HepG2 (cell line): Measurements from ENCODE around the gene TBC1D10B. TPM values are rescaled to one million over a fixed set of nuclear protein-coding genes. Genes with fewer than 3 reads are reported as not detected.

Experiments
- BRCA1 ChIP-seq: sonication (generic); formaldehyde crosslinking; IDR thresholded peaks from 2 replicates; pipeline ENCODE4 v1.4.0; 2020; ENCODE audit warnings: missing genetic modification reagents
- CHD4 ChIP-seq: fragments of 200-600 bp; sonication (generic); IDR thresholded peaks from 2 replicates; pipeline ENCODE4 v1.7.0; 2017; ENCODE audit warnings: mild to moderate bottlenecking, low read length, borderline replicate concordance
- FOSL2 ChIP-seq: sonication (generic); formaldehyde crosslinking; IDR thresholded peaks from 2 replicates; pipeline ENCODE4 v1.4.0; 2020; ENCODE audit warnings: missing genetic modification reagents
- FOXP4 ChIP-seq: sonication (generic); formaldehyde crosslinking; IDR thresholded peaks from 2 replicates; pipeline ENCODE4 v1.4.0; 2020; ENCODE audit warnings: missing genetic modification reagents
- MTERF4 ChIP-seq: sonication (generic); formaldehyde crosslinking; IDR thresholded peaks from 2 replicates; pipeline ENCODE4 v1.8.0; 2023; ENCODE audit warnings: mild to moderate bottlenecking, missing genetic modification reagents
- NFE2L1 ChIP-seq: sonication (generic); formaldehyde crosslinking; IDR thresholded peaks from 2 replicates; pipeline ENCODE4 v1.4.0; 2020; ENCODE audit warnings: missing genetic modification reagents, mild to moderate bottlenecking, borderline replicate concordance
- TBL1XR1 ChIP-seq: fragments of 150-350 bp; IDR thresholded peaks from 2 replicates; pipeline ENCODE4 v1.6.1; 2014; ENCODE audit warnings: borderline replicate concordance, low read length; ENCODE audit not compliant: partially characterized antibody
- TBX2 ChIP-seq: sonication (generic); formaldehyde crosslinking; IDR thresholded peaks from 2 replicates; pipeline ENCODE4 v1.5.0; 2020; ENCODE audit warnings: missing genetic modification reagents, mild to moderate bottlenecking, borderline replicate concordance
- TFDP2 ChIP-seq: sonication (generic); formaldehyde crosslinking; IDR thresholded peaks from 2 replicates; pipeline ENCODE4 v1.4.0; 2020; ENCODE audit warnings: missing genetic modification reagents
- ZBTB3 ChIP-seq: sonication (generic); formaldehyde crosslinking; IDR thresholded peaks from 2 replicates; pipeline ENCODE4 v1.4.0; 2020; ENCODE audit warnings: low read depth, mild to moderate bottlenecking, moderate library complexity, missing genetic modification reagents, borderline replicate concordance
- ZC3H4 ChIP-seq: sonication (generic); formaldehyde crosslinking; IDR thresholded peaks from 2 replicates; pipeline ENCODE4 v1.4.0; 2020; ENCODE audit warnings: missing genetic modification reagents, borderline replicate concordance
- ZFYVE20 ChIP-seq: sonication (generic); formaldehyde crosslinking; IDR thresholded peaks from 2 replicates; pipeline ENCODE4 v1.8.0; 2023; ENCODE audit warnings: low read depth, mild to moderate bottlenecking, moderate library complexity, missing genetic modification reagents, borderline replicate concordance
- ZNF10 ChIP-seq: sonication (generic); formaldehyde crosslinking; IDR thresholded peaks from 2 replicates; pipeline ENCODE4 v1.4.0; 2020; ENCODE audit warnings: mild to moderate bottlenecking, low read depth, missing genetic modification reagents, borderline replicate concordance
- ZNF225 ChIP-seq: sonication (generic); formaldehyde crosslinking; IDR thresholded peaks from 2 replicates; pipeline ENCODE4 v1.4.0; 2020; ENCODE audit warnings: mild to moderate bottlenecking, missing genetic modification reagents
- ZNF317 ChIP-seq: sonication (generic); formaldehyde crosslinking; IDR thresholded peaks from 2 replicates; pipeline ENCODE4 v1.5.0; 2020; ENCODE audit warnings: mild to moderate bottlenecking, missing genetic modification reagents
- ZNF335 ChIP-seq: sonication (generic); formaldehyde crosslinking; IDR thresholded peaks from 2 replicates; pipeline ENCODE4 v1.4.0; 2020; ENCODE audit warnings: missing genetic modification reagents
- ZNF382 ChIP-seq: sonication (generic); formaldehyde crosslinking; IDR thresholded peaks from 2 replicates; pipeline ENCODE4 v1.5.0; 2020; ENCODE audit warnings: missing genetic modification reagents, mild to moderate bottlenecking, borderline replicate concordance
- ZNF496 ChIP-seq: sonication (generic); formaldehyde crosslinking; IDR thresholded peaks from 2 replicates; pipeline ENCODE4 v1.8.1; 2023; ENCODE audit warnings: mild to moderate bottlenecking, moderate library complexity, missing genetic modification reagents; ENCODE audit not compliant: insufficient replicate concordance
- ZNF562 ChIP-seq: sonication (generic); formaldehyde crosslinking; IDR thresholded peaks from 2 replicates; pipeline ENCODE4 v1.8.0; 2022; ENCODE audit warnings: missing genetic modification reagents, borderline replicate concordance
- ZNF615 ChIP-seq: sonication (generic); formaldehyde crosslinking; IDR thresholded peaks from 2 replicates; pipeline ENCODE4 v1.5.0; 2020; ENCODE audit warnings: mild to moderate bottlenecking, missing genetic modification reagents, borderline replicate concordance
- ZNF616 ChIP-seq: sonication (generic); formaldehyde crosslinking; IDR thresholded peaks from 2 replicates; pipeline ENCODE4 v1.5.0; 2020; ENCODE audit warnings: low read depth, mild to moderate bottlenecking, missing genetic modification reagents
- ZNF768 ChIP-seq: sonication (generic); formaldehyde crosslinking; IDR thresholded peaks from 2 replicates; pipeline ENCODE4 v1.4.0; 2020; ENCODE audit warnings: missing genetic modification reagents
- polyA plus RNA-seq, 8 experiments: library from polyadenylated mRNA; depleted of rRNA in 3 of 8; stranded (reverse) in 7 of 8; unstranded in 1 of 8; fragments of >200 nt; fragmentation: Illumina TruSeq in 4 of 8; extraction: Trizol in 4 of 8; gene quantifications; 2 replicates each; pipeline versions ENCODE4 v1.2.1 to v1.2.3, GENCODE V29; 2011 to 2016; ENCODE audit warnings: low read depth in 4 of 8, missing spikeins in 1 of 8, mixed read lengths in 1 of 8; ENCODE audit not compliant: insufficient read depth in 1 of 8
- total RNA-seq, 5 experiments: library from RNA; depleted of rRNA; stranded (reverse); fragments of >200 nt; fragmentation: Illumina TruSeq; extraction: Trizol; gene quantifications; 2 replicates each; pipeline ENCODE4 v1.2.3, GENCODE V29; 2016; ENCODE audit warnings: low read depth in 1 of 5

TBC1D10B gene
- total and polyA plus RNA-seq, 2 of the 13 experiments (the other 11 are each of a cell fraction or from before 2014, with no cell fraction given), result 15.7 to 24.8 TPM

GRCh38 chr16:30354423-30355143 lies 15.7 kb downstream of the TBC1D10B start (continued):
- no peak for TF ChIP-seq ZNF382 (CRISPR knock-in tag)
- TF ChIP-seq ZNF496 (CRISPR knock-in tag), result no peak
- TF ChIP-seq ZNF768 (CRISPR knock-in tag), result peak; percentile 23; the same call in 1 of the 2 replicates
- 0 out of 2 replicates have a peak, but pooled peaks have one; percentile 67 for TF ChIP-seq ZNF616
- TF ChIP-seq TBX2 (CRISPR knock-in tag), result no peak
- TF ChIP-seq NFE2L1 (CRISPR knock-in tag), result no peak
- TF ChIP-seq TFDP2 (CRISPR knock-in tag), result no peak
- no peak for TF ChIP-seq FOSL2 (CRISPR knock-in tag)
- TF ChIP-seq MTERF4 (CRISPR knock-in tag), result no peak
- TF ChIP-seq ZNF10 (CRISPR knock-in tag), result no peak
- TF ChIP-seq ZFYVE20 (CRISPR knock-in tag), result no peak
- no peak for TF ChIP-seq CHD4
- TF ChIP-seq ZNF317 (CRISPR knock-in tag), result no peak
- no peak for TF ChIP-seq FOXP4 (CRISPR knock-in tag)
- TF ChIP-seq ZC3H4, result no peak
- TF ChIP-seq ZNF615, result 0 out of 2 replicates have a peak, but pooled peaks have one; percentile 34
- no peak for TF ChIP-seq BRCA1 (CRISPR knock-in tag)
- no peak for TF ChIP-seq ZNF225
- no peak for TF ChIP-seq TBL1XR1
- no peak for TF ChIP-seq ZBTB3 (CRISPR knock-in tag)
- TF ChIP-seq ZNF562 (CRISPR knock-in tag), result no peak
- no peak for TF ChIP-seq ZNF335 (CRISPR knock-in tag)
